Loucy (cell line): ENCODE measurements around the gene PRRC2A.
"Not testable (repeated sequence)": the region's sequence is repeated elsewhere in the genome, so short reads cannot be mapped to it uniquely, and the experiment has no call there.

Experiments
- H2AFZ ChIP-seq: fragments of 200-600 bp; sonication (generic); 2 replicates; pipeline ENCODE4 v1.6.0; 2016; ENCODE audit warnings: antibody characterized with exemption, mild to moderate bottlenecking, low read length, moderate library complexity
- H3F3A ChIP-seq: fragments of 200-600 bp; 2 replicates; pipeline ENCODE4 v1.6.0; 2016; ENCODE audit warnings: antibody characterized with exemption, low read depth, mild to moderate bottlenecking
- H3K27me3 ChIP-seq: fragments of 200-600 bp; sonication (generic); 2 replicates; pipeline ENCODE4 v1.6.1; 2014; ENCODE audit warnings: low read length, mild to moderate bottlenecking; ENCODE audit not compliant: insufficient read depth, poor library complexity, severe bottlenecking
- H3K36me3 ChIP-seq: fragments of 200-600 bp; sonication (generic); 2 replicates; pipeline ENCODE4 v1.6.1; 2016; ENCODE audit warnings: low read length; ENCODE audit not compliant: insufficient read depth
- H3K4me1 ChIP-seq: fragments of 200-600 bp; sonication (generic); 2 replicates; pipeline ENCODE4 v1.5.1; 2014; ENCODE audit warnings: low read length, mild to moderate bottlenecking; ENCODE audit not compliant: insufficient read depth, poor library complexity, severe bottlenecking
- H3K4me2 ChIP-seq: fragments of 200-600 bp; sonication (generic); 2 replicates; pipeline ENCODE4 v1.6.0; 2014; ENCODE audit warnings: antibody characterized with exemption, low read length, low read depth, mild to moderate bottlenecking; ENCODE audit not compliant: poor library complexity, severe bottlenecking
- H3K4me3 ChIP-seq: fragments of 200-600 bp; sonication (generic); 2 replicates; pipeline ENCODE4 v1.5.1; 2014; ENCODE audit warnings: low read length, mild to moderate bottlenecking, mixed read lengths; ENCODE audit not compliant: poor library complexity, severe bottlenecking
- H3K79me2 ChIP-seq: fragments of 200-600 bp; sonication (generic); 2 replicates; pipeline ENCODE4 v1.6.1; 2014; ENCODE audit warnings: low read length; ENCODE audit not compliant: insufficient read depth
- H3K9ac ChIP-seq: fragments of 200-600 bp; sonication (generic); 2 replicates; pipeline ENCODE4 v1.6.0; 2014; ENCODE audit warnings: mild to moderate bottlenecking, low read depth, low read length, moderate library complexity; ENCODE audit not compliant: poor library complexity, severe bottlenecking
- H3K9me2 ChIP-seq: fragments of 200-600 bp; sonication (generic); replicated peaks from 2 replicates; pipeline ENCODE4 v1.6.1; 2016; ENCODE audit warnings: low read depth, low read length, mixed read lengths
- H3K9me3 ChIP-seq: fragments of 200-600 bp; sonication (generic); 2 replicates; pipeline ENCODE4 v1.6.1; 2014; ENCODE audit warnings: mild to moderate bottlenecking, antibody characterized with exemption, low read length, low read depth; ENCODE audit not compliant: insufficient read depth
- H4K20me1 ChIP-seq: fragments of 200-600 bp; sonication (generic); 2 replicates; pipeline ENCODE4 v1.6.0; 2014; ENCODE audit warnings: antibody characterized with exemption, low read length, mild to moderate bottlenecking; ENCODE audit not compliant: insufficient read depth, poor library complexity, severe bottlenecking
- CTCF ChIP-seq: fragments of 200-600 bp; sonication (generic); conservative IDR thresholded peaks from 2 replicates; pipeline ENCODE4 v1.5.1; 2014; ENCODE audit warnings: mild to moderate bottlenecking, antibody characterized with exemption, low read length
- EZH2phosphoT487 ChIP-seq: fragments of 200-600 bp; IDR thresholded peaks from 2 replicates; pipeline ENCODE4 v1.6.1; 2018; ENCODE audit warnings: antibody characterized with exemption, mild to moderate bottlenecking, moderate library complexity, borderline replicate concordance

PRRC2A gene

DNA sequence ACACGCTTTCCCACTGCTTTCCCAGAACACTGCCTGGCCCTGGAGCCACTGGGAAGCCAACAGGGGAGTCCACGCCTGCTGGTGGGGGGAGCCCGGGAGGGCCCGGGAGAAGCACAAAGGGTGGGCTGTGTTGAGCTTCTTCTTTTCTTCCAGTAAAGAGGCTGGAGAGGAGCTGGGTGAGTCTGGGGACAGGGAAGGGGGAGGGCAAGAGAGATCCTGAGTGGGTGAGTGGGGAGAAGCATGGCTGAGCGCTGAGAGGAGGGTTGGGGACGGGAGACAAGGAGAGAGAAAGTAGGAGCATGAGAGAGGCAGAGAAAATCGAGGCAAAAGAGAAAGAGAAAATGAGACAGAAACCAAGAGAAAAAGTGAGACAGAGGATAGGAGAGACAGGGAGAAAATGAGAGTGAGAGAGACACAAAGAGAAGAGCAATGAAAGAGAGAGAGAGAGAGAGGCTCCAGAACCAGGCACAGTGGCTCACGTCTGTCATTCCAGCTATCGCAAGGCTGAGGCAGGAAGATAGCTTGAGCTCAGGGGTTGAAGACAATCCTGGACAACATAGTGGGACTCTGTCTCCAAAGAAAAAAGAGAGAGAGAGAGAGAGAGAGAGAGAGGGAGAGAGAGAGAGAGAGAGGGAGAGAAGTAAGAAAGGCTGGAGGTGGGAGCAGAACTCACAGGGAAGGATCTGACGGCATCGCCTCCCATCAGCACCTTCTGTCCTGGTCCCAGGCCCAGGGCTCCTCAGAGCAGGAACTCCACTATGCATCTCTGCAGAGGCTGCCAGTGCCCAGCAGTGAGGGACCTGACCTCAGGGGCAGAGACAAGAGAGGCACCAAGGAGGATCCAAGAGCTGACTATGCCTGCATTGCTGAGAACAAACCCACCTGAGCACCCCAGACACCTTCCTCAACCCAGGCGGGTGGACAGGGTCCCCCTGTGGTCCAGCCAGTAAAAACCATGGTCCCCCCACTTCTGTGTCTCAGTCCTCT is 32.4 kb upstream of the PRRC2A start:
- Histone ChIP-seq H2AFZ (no peak overlapping the region), H3K9ac (peak overlapping the region; percentile 85), H3K4me2 (peak overlapping the region; percentile 93)

GRCh38 chr6:31588871-31589650 is 31.5 kb upstream of the PRRC2A start:
- peaks cover 36% of the 10 kb centered on the region for H3K79me2 ChIP-seq
- H3K9me3 ChIP-seq = no peaks in the 10 kb centered on the region
- H3K27me3 ChIP-seq = no peaks in the 10 kb centered on the region
- peaks cover 3% of the 10 kb centered on the region; the same call in 1 of the 2 replicates for H3F3A ChIP-seq
- H3K4me1 ChIP-seq = peaks cover 67% of the 10 kb centered on the region
- no peaks in the 10 kb centered on the region for H4K20me1 ChIP-seq
- no peaks in the 10 kb centered on the region for H3K36me3 ChIP-seq
- H3K9ac ChIP-seq = peak overlapping the region; percentile 85
- peak overlapping the region; percentile 93 for H3K4me2 ChIP-seq
- no peaks in the 10 kb centered on the region for H3K9me2 ChIP-seq
- H2AFZ ChIP-seq = no peak overlapping the region
- TF ChIP-seq CTCF = no peak
- no peak for TF ChIP-seq EZH2phosphoT487
- peak overlapping the region; percentile 70 for H3K4me3 ChIP-seq

More for the DNA sequence above, 32.4 kb upstream of the PRRC2A start:
- Histone ChIP-seq H3K4me1 (peaks cover 59% of the 10 kb centered on the region), H3K9me2 (no peaks in the 10 kb centered on the region), H3K36me3 (no peaks in the 10 kb centered on the region), H3K27me3 (no peaks in the 10 kb centered on the region), H3K4me3 (peak overlapping the region; percentile 70), H3K9me3 (no peaks in the 10 kb centered on the region), H3F3A (peaks cover 3% of the 10 kb centered on the region; the same call in 1 of the 2 replicates), H3K79me2 (peaks cover 36% of the 10 kb centered on the region), H4K20me1 (no peaks in the 10 kb centered on the region)
- no peak for TF ChIP-seq CTCF
- no peak for TF ChIP-seq EZH2phosphoT487

DNA sequence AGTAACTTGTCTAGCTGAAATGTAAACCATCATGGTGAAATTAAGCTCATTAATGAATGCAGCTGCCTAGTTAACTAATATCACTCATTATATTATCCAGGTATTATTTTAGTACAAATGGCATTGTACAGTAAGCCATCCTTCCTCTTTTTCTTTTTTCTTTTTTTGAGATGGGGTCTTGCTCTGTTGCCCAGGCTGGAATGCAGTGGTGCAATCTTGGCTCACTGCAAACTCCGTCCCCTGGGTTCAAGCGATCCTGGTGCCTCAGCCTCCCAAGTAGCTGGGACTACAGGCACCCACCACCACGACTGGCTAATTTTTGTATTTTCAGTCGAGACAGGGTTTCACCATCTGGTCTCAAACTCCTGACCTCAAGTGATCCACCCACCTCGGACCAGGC is 29.8 kb upstream of the PRRC2A start:
- not testable (repeated sequence) for H3K4me2 ChIP-seq, H3K9me2 ChIP-seq, H3K36me3 ChIP-seq, H4K20me1 ChIP-seq, H3K27me3 ChIP-seq, H2AFZ ChIP-seq, H3K9ac ChIP-seq, H3K4me3 ChIP-seq, H3F3A ChIP-seq, H3K9me3 ChIP-seq
- Histone ChIP-seq H3K4me1 (peaks cover 58% of the 10 kb centered on the region), H3K79me2 (peaks cover 36% of the 10 kb centered on the region)
